Neuronal stem cell (in vitro differentiated cells): Measurements from ENCODE around the gene SYNE1.

Experiments used
- DNase-seq: peaks from one replicate; pipeline ENCODE4 v3.0.0-alpha.2; 2013; ENCODE audit warnings: low spot score
- H2AFZ ChIP-seq: one replicate; pipeline ENCODE4 v1.6.1; 2013; ENCODE audit warnings: mild to moderate bottlenecking, low read length, inconsistent platforms
- H2AK5ac ChIP-seq: 2 replicates; pipeline ENCODE4 v1.6.1; 2013; ENCODE audit warnings: low read depth, mild to moderate bottlenecking, inconsistent platforms, low read length, moderate library complexity, mixed read lengths
- H2BK120ac ChIP-seq: 2 replicates; pipeline ENCODE4 v1.6.1; 2013; ENCODE audit warnings: low read depth, mild to moderate bottlenecking, inconsistent platforms, low read length, moderate library complexity, mixed read lengths
- H2BK12ac ChIP-seq: one replicate; pipeline ENCODE4 v1.6.1; 2013; ENCODE audit warnings: low read length, inconsistent platforms
- H2BK15ac ChIP-seq: 2 replicates; pipeline ENCODE4 v1.6.1; 2013; ENCODE audit warnings: mild to moderate bottlenecking, low read length, inconsistent platforms, mixed read lengths
- H2BK5ac ChIP-seq: one replicate; pipeline ENCODE4 v1.6.1; 2013; ENCODE audit warnings: inconsistent platforms, mild to moderate bottlenecking, low read length, moderate library complexity
- H3K14ac ChIP-seq: one replicate; pipeline ENCODE4 v1.6.1; 2013; ENCODE audit warnings: low read length, inconsistent platforms
- H3K18ac ChIP-seq: 2 replicates; pipeline ENCODE4 v1.6.1; 2013; ENCODE audit warnings: low read length, inconsistent platforms
- H3K23ac ChIP-seq: 2 replicates; pipeline ENCODE4 v1.6.1; 2013; ENCODE audit warnings: low read depth, mild to moderate bottlenecking, mixed read lengths, low read length, inconsistent platforms; ENCODE audit not compliant: poor library complexity
- H3K27ac ChIP-seq: replicated peaks from 3 replicates; pipeline ENCODE4 v1.5.1; 2013; ENCODE audit warnings: low read length, inconsistent platforms
- H3K27me3 ChIP-seq, 3 experiments: 2 replicates each; pipeline ENCODE4 v1.6.1; 2013; ENCODE audit warnings: low read length in 3 of 3, mild to moderate bottlenecking in 2 of 3, inconsistent platforms in 1 of 3, low read depth in 1 of 3, mixed read lengths in 1 of 3, moderate library complexity in 1 of 3; ENCODE audit not compliant: control insufficient read depth in 3 of 3, insufficient read depth in 3 of 3
- H3K36me3 ChIP-seq, 2 donors: replicated peaks in 1 of 2; 2 replicates each; pipeline ENCODE4 v1.6.1; 2013; ENCODE audit warnings: low read length in 2 of 2; ENCODE audit not compliant: control insufficient read depth in 2 of 2, insufficient read depth in 2 of 2
- H3K4ac ChIP-seq: 2 replicates; pipeline ENCODE4 v1.6.1; 2013; ENCODE audit warnings: inconsistent platforms, mild to moderate bottlenecking, low read length, moderate library complexity
- H3K4me1 ChIP-seq, 2 donors: 1 replicate in 1 of 2; 2 replicates in 1 of 2; pipeline ENCODE4 v1.6.1; 2013; ENCODE audit warnings: low read length in 2 of 2, low read depth in 1 of 2; ENCODE audit not compliant: control insufficient read depth in 2 of 2, insufficient read depth in 1 of 2
- H3K4me2 ChIP-seq: one replicate; pipeline ENCODE4 v1.6.1; 2013; ENCODE audit warnings: mild to moderate bottlenecking, low read length, inconsistent platforms; ENCODE audit not compliant: insufficient read depth, poor library complexity, severe bottlenecking
- H3K4me3 ChIP-seq, 2 donors: 2 replicates each; pipeline ENCODE4 v1.5.1; 2013; ENCODE audit warnings: low read length in 2 of 2, mild to moderate bottlenecking in 2 of 2, inconsistent platforms in 1 of 2, moderate library complexity in 1 of 2
- H3K79me1 ChIP-seq: one replicate; pipeline ENCODE4 v1.6.1; 2013; ENCODE audit warnings: low read depth, mild to moderate bottlenecking, inconsistent platforms, low read length, moderate library complexity
- H3K9ac ChIP-seq: one replicate; pipeline ENCODE4 v1.6.1; 2013; ENCODE audit warnings: mild to moderate bottlenecking, low read depth, low read length, inconsistent platforms; ENCODE audit not compliant: poor library complexity
- H3K9me3 ChIP-seq, 2 donors: replicated peaks in 1 of 2; 2 replicates each; pipeline versions ENCODE3 to v1.6.1; 2013; ENCODE audit warnings: low read length in 2 of 2, mild to moderate bottlenecking in 2 of 2, inconsistent platforms in 1 of 2, low read depth in 1 of 2, mixed read lengths in 1 of 2, moderate library complexity in 1 of 2; ENCODE audit not compliant: control insufficient read depth in 2 of 2, insufficient read depth in 1 of 2
- H4K8ac ChIP-seq: one replicate; pipeline ENCODE4 v1.6.1; 2013; ENCODE audit warnings: low read depth, mild to moderate bottlenecking, inconsistent platforms, low read length, moderate library complexity
- H4K91ac ChIP-seq: one replicate; pipeline ENCODE4 v1.6.1; 2013; ENCODE audit warnings: low read length, low read depth, mild to moderate bottlenecking, inconsistent platforms; ENCODE audit not compliant: poor library complexity
- WGBS, 2 donors: extraction: QIAGEN DNeasy Blood & Tissue Kit; methylation state at CpG; one replicate each; pipeline ENCODE4 v1.1.7; 2013; ENCODE audit warnings: missing lambda C conversion rate in 2 of 2, mixed read lengths in 1 of 2; ENCODE audit not compliant: insufficient read length in 2 of 2, insufficient replicate concordance in 1 of 2; ENCODE audit errors: extremely low coverage in 2 of 2; 5-methylcytosine and 5-hydroxymethylcytosine counted together

Gene SYNE1

GRCh38 chr6:152312434-152312833, 324.7 kb downstream of the SYNE1 start:
- no peak overlapping the region for H2AK5ac ChIP-seq
- no peak overlapping the region for H3K4ac ChIP-seq
- no peaks in the 10 kb centered on the region for H3K9me3 ChIP-seq
- H2BK5ac ChIP-seq, result no peak overlapping the region
- peaks cover 0 to 1% of the 10 kb centered on the region in 2 donors for H3K4me1 ChIP-seq
- H2BK120ac ChIP-seq, result no peak overlapping the region
- no peak overlapping the region for H3K18ac ChIP-seq
- no CpG with 5 or more reads among the region's 2 CpGs for WGBS, 2 donors
- DNase-seq, result no peak
- no peaks in the 10 kb centered on the region for H3K79me1 ChIP-seq
- H2BK15ac ChIP-seq, result no peak overlapping the region
- no peak overlapping the region for H3K14ac ChIP-seq
- H3K23ac ChIP-seq, result no peak overlapping the region
- H3K4me2 ChIP-seq, result no peak overlapping the region
- no peak overlapping the region for H3K27ac ChIP-seq
- no peaks in the 10 kb centered on the region for H3K27me3 ChIP-seq
- no peak overlapping the region for H4K91ac ChIP-seq
- H3K4me3 ChIP-seq, result no peak overlapping the region
- H3K36me3 ChIP-seq, result no peaks in the 10 kb centered on the region
- no peak overlapping the region for H2BK12ac ChIP-seq
- H3K9ac ChIP-seq, result no peak overlapping the region
- no peak overlapping the region for H4K8ac ChIP-seq
- H2AFZ ChIP-seq, result no peak overlapping the region

DNA sequence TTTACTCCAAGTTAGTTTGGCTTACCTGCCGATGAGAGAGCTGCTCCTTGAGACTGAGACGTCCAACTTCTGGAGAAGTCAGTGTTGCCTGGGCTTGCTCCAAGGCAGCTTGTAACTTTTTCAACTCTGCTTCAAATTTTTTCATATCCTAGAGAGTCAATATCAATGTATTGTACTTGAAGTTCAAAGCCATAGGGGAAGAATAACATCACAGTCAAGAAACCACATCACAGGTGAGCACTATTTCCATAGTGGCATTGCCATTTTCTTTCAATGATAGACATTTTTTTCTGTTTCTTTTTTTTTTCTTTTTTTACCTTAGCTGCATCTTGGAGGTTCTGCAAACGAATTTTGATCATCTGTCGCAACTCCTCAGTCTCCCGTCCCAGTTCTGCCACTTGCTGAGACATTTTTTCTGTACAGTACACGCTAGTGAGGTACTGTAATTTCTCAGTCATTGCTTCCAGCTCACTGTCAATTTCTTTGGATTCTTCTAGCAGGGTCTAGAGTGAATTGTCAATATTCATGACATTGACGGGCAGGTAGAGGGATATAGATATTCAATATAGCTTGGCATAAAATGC, 326.7 kb downstream of the SYNE1 start:
- no peaks in the 10 kb centered on the region for H3K36me3 ChIP-seq
- H3K9ac ChIP-seq, result no peak overlapping the region
- H2AFZ ChIP-seq, result no peak overlapping the region
- H2BK12ac ChIP-seq, result no peak overlapping the region
- no peaks in the 10 kb centered on the region for H3K79me1 ChIP-seq
- no peak overlapping the region for H4K91ac ChIP-seq
- no peak overlapping the region for H3K18ac ChIP-seq
- H3K4me2 ChIP-seq, result no peak overlapping the region
- no peak for DNase-seq
- no peak overlapping the region for H4K8ac ChIP-seq
- no peak overlapping the region for H2BK120ac ChIP-seq
- no peak overlapping the region for H3K4ac ChIP-seq
- H3K14ac ChIP-seq, result no peak overlapping the region
- no peak overlapping the region for H2BK5ac ChIP-seq
- H3K27ac ChIP-seq, result no peak overlapping the region
- peaks cover 0 to 1% of the 10 kb centered on the region in 2 donors for H3K4me1 ChIP-seq
- H2BK15ac ChIP-seq, result no peak overlapping the region
- no peaks in the 10 kb centered on the region for H3K9me3 ChIP-seq
- no CpG with 5 or more reads among the region's 7 CpGs for WGBS, 2 donors
- no peak overlapping the region for H2AK5ac ChIP-seq
- H3K27me3 ChIP-seq, result no peaks in the 10 kb centered on the region
- no peak overlapping the region for H3K23ac ChIP-seq
- no peak overlapping the region for H3K4me3 ChIP-seq

- H3K27ac ChIP-seq, result no peak overlapping the region
- WGBS, 2 donors, result no CpG with 5 or more reads among the region's 6 CpGs
Measured at GRCh38 chr6:152309648-152310047, 327.5 kb downstream of the SYNE1 start.

GRCh38 chr6:152309006-152309405, 328.2 kb downstream of the SYNE1 start:
- no peak overlapping the region for H3K4me2 ChIP-seq
- no peak overlapping the region for H2BK5ac ChIP-seq
- no peak overlapping the region for H3K23ac ChIP-seq
- H2BK12ac ChIP-seq, result no peak overlapping the region
- no CpG with 5 or more reads among the region's 3 CpGs for WGBS, 2 donors
- H3K9ac ChIP-seq, result no peak overlapping the region
- no peak overlapping the region for H3K4me3 ChIP-seq
- H4K8ac ChIP-seq, result no peak overlapping the region
- no peak overlapping the region for H3K14ac ChIP-seq
- peaks cover 0 to 1% of the 10 kb centered on the region in 2 donors for H3K4me1 ChIP-seq
- DNase-seq, result no peak
- no peaks in the 10 kb centered on the region for H3K79me1 ChIP-seq
- H3K27ac ChIP-seq, result no peak overlapping the region
- no peak overlapping the region for H2BK15ac ChIP-seq
- no peak overlapping the region for H2BK120ac ChIP-seq
- no peaks in the 10 kb centered on the region for H3K27me3 ChIP-seq
- no peaks in the 10 kb centered on the region for H3K36me3 ChIP-seq
- no peak overlapping the region for H2AFZ ChIP-seq
- H3K18ac ChIP-seq, result no peak overlapping the region
- H3K4ac ChIP-seq, result no peak overlapping the region
- H2AK5ac ChIP-seq, result no peak overlapping the region
- H4K91ac ChIP-seq, result no peak overlapping the region
- H3K9me3 ChIP-seq, result no peaks in the 10 kb centered on the region

More at GRCh38 chr6:152309648-152310047, 327.5 kb downstream of the SYNE1 start:
- no peak overlapping the region for H2AK5ac ChIP-seq
- H3K4me1 ChIP-seq, result peaks cover 0 to 1% of the 10 kb centered on the region in 2 donors
- DNase-seq, result no peak
- H3K4me2 ChIP-seq, result no peak overlapping the region
- no peak overlapping the region for H2BK5ac ChIP-seq
- H3K4ac ChIP-seq, result no peak overlapping the region
- no peak overlapping the region for H2BK15ac ChIP-seq
- no peak overlapping the region for H4K8ac ChIP-seq
- no peaks in the 10 kb centered on the region for H3K9me3 ChIP-seq
- peak overlapping the region; percentile 94 for H3K14ac ChIP-seq
- no peak overlapping the region for H4K91ac ChIP-seq
- no peak overlapping the region for H3K23ac ChIP-seq
- no peak overlapping the region for H2AFZ ChIP-seq
- no peaks in the 10 kb centered on the region for H3K79me1 ChIP-seq
- H2BK12ac ChIP-seq, result no peak overlapping the region
- no peak overlapping the region for H2BK120ac ChIP-seq
- no peak overlapping the region for H3K9ac ChIP-seq
- no peaks in the 10 kb centered on the region for H3K27me3 ChIP-seq
- no peak overlapping the region for H3K4me3 ChIP-seq
- H3K36me3 ChIP-seq, result no peaks in the 10 kb centered on the region
- no peak overlapping the region for H3K18ac ChIP-seq
